ENCODE results near the gene XYLT1. TPM values are rescaled to one million over a fixed set of nuclear protein-coding genes. Genes with fewer than 3 reads are reported as not detected.

Gene XYLT1
- total and polyA plus RNA-seq, 2 of the 8 experiments (the other 6 are each of a cell fraction or from before 2014, with no cell fraction given) = 6.6 to 25.4 TPM

DNA sequence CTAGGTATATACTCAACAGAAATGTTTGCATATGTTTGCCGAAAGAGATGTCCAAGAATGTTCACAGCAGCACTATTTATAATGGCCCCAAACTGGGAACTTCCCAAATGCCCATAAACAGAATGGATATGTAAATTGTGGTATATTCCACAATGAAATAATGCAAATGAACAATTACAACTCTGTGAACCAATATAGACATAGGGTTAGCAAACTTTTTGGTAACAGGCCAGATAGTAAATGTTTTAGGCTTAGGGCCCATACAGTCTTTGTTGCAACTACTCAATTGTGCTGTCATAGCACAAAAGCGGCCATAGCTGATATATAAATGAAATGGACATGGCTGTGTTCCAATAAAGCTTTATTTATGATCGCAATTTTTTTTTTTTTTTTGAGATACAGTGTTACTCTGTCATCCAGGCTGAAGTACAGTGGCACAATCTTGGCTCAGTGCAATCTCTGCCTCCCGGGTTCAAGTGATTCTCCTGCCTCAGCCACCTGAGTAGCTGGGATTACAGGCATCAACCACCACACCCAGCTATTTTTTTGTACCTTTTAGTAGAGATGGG lies 16.5 kb downstream of the XYLT1 start (continued):
- TF ChIP-seq CHD7 (IDR thresholded peaks at IDR 0.05; ENCODE audit: insufficient replicate concordance, low read length) = no peak
- TF ChIP-seq SUZ12 (IDR thresholded peaks at IDR 0.05; ENCODE audit: low read length) = no peak
- TF ChIP-seq HDAC6 (IDR thresholded peaks at IDR 0.05; ENCODE audit: low read depth, low read length) = no peak
- TF ChIP-seq MAFK (IDR thresholded peaks at IDR 0.05; ENCODE audit: low read depth, low read length) = no peak
- no peak for TF ChIP-seq CTBP2 (IDR thresholded peaks at IDR 0.05; ENCODE audit: borderline replicate concordance, insufficient read depth, insufficient read length, low read length)
- TF ChIP-seq NANOG (IDR thresholded peaks at IDR 0.05; ENCODE audit: insufficient read depth, low read depth, low read length, poor library complexity, severe bottlenecking) = no peak
- TF ChIP-seq TBP (IDR thresholded peaks at IDR 0.05; ENCODE audit: low read depth, low read length) = no peak
- no peak for TF ChIP-seq EP300 (IDR thresholded peaks at IDR 0.05; ENCODE audit: borderline replicate concordance in 1 of 2, low read depth in 2 of 2, low read length in 2 of 2)
- TF ChIP-seq KDM5A (IDR thresholded peaks at IDR 0.05; ENCODE audit: low read length) = no peak

Data from H1 (cell line).